OCI-LY7 (cell line): ENCODE data around the gene ANXA4. TPM values are rescaled to one million over a fixed set of nuclear protein-coding genes. Genes with fewer than 3 reads are reported as not detected.
"Not testable (repeated sequence)": the region's sequence is repeated elsewhere in the genome, so short reads cannot be mapped to it uniquely, and the experiment has no call there.

Source experiments
- BruUV-seq: library from RNA; stranded (reverse); fragments of 400-500 nt; replicated peaks from 2 replicates; lab custom pipeline; 2021; lab: Mats Ljungman, UMichigan
- CTCF ChIA-PET: fragments of 300-600 bp; sonication (Branson Sonifier 250); formaldehyde crosslinking; loops from one replicate; lab custom pipeline; 2022; ENCODE audit warnings: antibody characterized with exemption; ENCODE audit not compliant: unreplicated experiment; lab: Charles Lee
- POLR2A ChIA-PET: fragments of 300-600 bp; sonication (Branson Sonifier 250); formaldehyde crosslinking; loops from one replicate; lab custom pipeline; 2022; ENCODE audit warnings: antibody characterized with exemption; lab: Charles Lee
- DNase-seq: peaks from one replicate; pipeline ENCODE4 v3.0.0-alpha.2; 2015; ENCODE audit warnings: low spot score
- H2AFZ ChIP-seq: fragments of 200-600 bp; sonication (generic), shearing (Covaris generic); 2 replicates; pipeline ENCODE4 v1.6.1; 2014; ENCODE audit warnings: mild to moderate bottlenecking, antibody characterized with exemption, low read length, moderate library complexity
- H3K27ac ChIP-seq: fragments of 200-600 bp; sonication (generic); 2 replicates; pipeline ENCODE4 v1.5.1; 2014; ENCODE audit warnings: mixed run types, low read depth, mild to moderate bottlenecking, moderate library complexity, low read length, inconsistent platforms; ENCODE audit not compliant: poor library complexity, severe bottlenecking
- H3K36me3 ChIP-seq: fragments of 200-600 bp; sonication (generic); 2 replicates; pipeline ENCODE4 v1.6.1; 2014; ENCODE audit warnings: mild to moderate bottlenecking, antibody characterized with exemption, low read length, moderate library complexity, mixed read lengths; ENCODE audit not compliant: insufficient read depth
- H3K4me1 ChIP-seq: fragments of 200-600 bp; sonication (generic); 2 replicates; pipeline ENCODE4 v1.5.1; 2014; ENCODE audit warnings: mild to moderate bottlenecking, low read length; ENCODE audit not compliant: insufficient read depth, poor library complexity, severe bottlenecking
- H3K4me2 ChIP-seq: fragments of 200-600 bp; sonication (generic); 2 replicates; pipeline ENCODE4 v1.6.1; 2014; ENCODE audit warnings: mild to moderate bottlenecking, low read length
- H3K4me3 ChIP-seq: fragments of 200-600 bp; sonication (generic); 2 replicates; pipeline ENCODE4 v1.5.1; 2014; ENCODE audit warnings: mild to moderate bottlenecking, low read depth, low read length; ENCODE audit not compliant: poor library complexity, severe bottlenecking
- H3K79me2 ChIP-seq: fragments of 200-600 bp; sonication (generic); 2 replicates; pipeline ENCODE4 v1.6.1; 2016; ENCODE audit warnings: low read depth, mild to moderate bottlenecking, low read length, moderate library complexity, mixed read lengths; ENCODE audit not compliant: insufficient read depth
- H3K9me2 ChIP-seq: fragments of 200-600 bp; sonication (generic); 2 replicates; pipeline ENCODE4 v1.6.1; 2016; ENCODE audit warnings: mild to moderate bottlenecking, low read length, mixed read lengths; ENCODE audit not compliant: insufficient read depth
- H3K9me3 ChIP-seq: fragments of 200-600 bp; sonication (generic); 2 replicates; pipeline ENCODE4 v1.6.1; 2014; ENCODE audit warnings: mild to moderate bottlenecking, mixed run types, low read length, mixed read lengths
- H4K20me1 ChIP-seq: fragments of 200-600 bp; sonication (generic); 2 replicates; pipeline ENCODE4 v1.6.1; 2014; ENCODE audit warnings: mild to moderate bottlenecking, antibody characterized with exemption, low read length, moderate library complexity, mixed read lengths; ENCODE audit not compliant: insufficient read depth
- CTCF ChIP-seq: fragments of 200-600 bp; sonication (generic); conservative IDR thresholded peaks from 2 replicates; pipeline ENCODE4 v1.5.1; 2014; ENCODE audit warnings: mild to moderate bottlenecking, antibody characterized with exemption, low read length, moderate library complexity, mixed read lengths
- EZH2phosphoT487 ChIP-seq: fragments of 200-600 bp; sonication (generic); IDR thresholded peaks from 2 replicates; pipeline ENCODE4 v1.6.1; 2018; ENCODE audit warnings: low read depth, borderline replicate concordance, mild to moderate bottlenecking, mixed run types, antibody characterized with exemption, low read length, moderate library complexity, mixed read lengths
- intact Hi-C: fragments of 100-400 bp; cut with micrococcal nuclease; formaldehyde crosslinking; loops from one replicate; pipeline ENCODE4 v1.10.0; 2022; ENCODE audit not compliant: unreplicated experiment
- total RNA-seq, 2 experiments: library from RNA; depleted of rRNA in 1 of 2; stranded (reverse); fragments of >200 nt in 1 of 2; shearing (Covaris generic) in 1 of 2; gene quantifications; 2 replicates each; pipeline ENCODE4 v1.2.3, GENCODE V29; 2014 to 2022

The ANXA4 gene
- total RNA-seq, 2 experiments from 2014 or later, result 0.38 to 3.5 TPM

- no TSS peak for BruUV-seq
- intact Hi-C loops, result no loop called here
- TF ChIP-seq CTCF, result no peak
- TF ChIP-seq EZH2phosphoT487, result no peak
- H3K79me2 ChIP-seq, result no peaks in the 10 kb centered on the region
- no peaks in the 10 kb centered on the region for H3K9me2 ChIP-seq
- no peaks in the 10 kb centered on the region for H4K20me1 ChIP-seq
- H3K27ac ChIP-seq, result no peak overlapping the region
- CTCF ChIA-PET, result interaction anchor here (0.7 kb wide), 1 partner anchor 45 kb away, joined by 3 read pairs; no protein-coding TSS in a partner anchor
- no peaks in the 10 kb centered on the region for H3K4me1 ChIP-seq
- no peak overlapping the region for H2AFZ ChIP-seq
- no peak overlapping the region for H3K4me2 ChIP-seq
- POLR2A ChIA-PET, result interaction anchor here (0.7 to 2.2 kb wide), 5 partner anchors 10 to 66 kb away, joined by 3 to 6 read pairs (median 3); no protein-coding TSS in a partner anchor
- no peak for DNase-seq
- H3K36me3 ChIP-seq, result no peaks in the 10 kb centered on the region
- no peak overlapping the region for H3K4me3 ChIP-seq
- H3K9me3 ChIP-seq, result no peaks in the 10 kb centered on the region
Measured at GRCh38 chr2:69762513-69763494, 20.9 kb downstream of the ANXA4 start.

GRCh38 chr2:69763831-69764230, 21.9 kb downstream of the ANXA4 start:
- H3K27ac ChIP-seq, DNase-seq, H3K9me2 ChIP-seq, H3K4me2 ChIP-seq, H2AFZ ChIP-seq, H4K20me1 ChIP-seq, CTCF ChIA-PET, H3K4me3 ChIP-seq, H3K9me3 ChIP-seq, H3K36me3 ChIP-seq, H3K79me2 ChIP-seq, intact Hi-C loops, H3K4me1 ChIP-seq, BruUV-seq: not testable (repeated sequence)
- POLR2A ChIA-PET, result interaction anchor here (0.7 to 0.8 kb wide), 2 partner anchors 65 to 370 kb away, joined by 3 to 4 read pairs; no protein-coding TSS in a partner anchor

GRCh38 chr2:69764286-69765095, 22.6 kb downstream of the ANXA4 start:
- Histone ChIP-seq H2AFZ (no peak overlapping the region), H3K9me3 (no peaks in the 10 kb centered on the region), H3K4me3 (no peak overlapping the region), H3K36me3 (no peaks in the 10 kb centered on the region), H3K9me2 (no peaks in the 10 kb centered on the region), H4K20me1 (no peaks in the 10 kb centered on the region), H3K79me2 (no peaks in the 10 kb centered on the region), H3K27ac (no peak overlapping the region), H3K4me2 (no peak overlapping the region), H3K4me1 (no peaks in the 10 kb centered on the region)
- CTCF ChIA-PET, result no interaction called here
- POLR2A ChIA-PET, result no interaction called here
- BruUV-seq, result no TSS peak
- no peak for DNase-seq
- intact Hi-C loops, result no loop called here
- TF ChIP-seq CTCF (no peak), EZH2phosphoT487 (no peak)
